ENCODE results near the gene SSH2.

- TF ChIP-seq CTCF (IDR thresholded peaks at IDR 0.05) (no peak), POLR2AphosphoS5 (IDR thresholded peaks at IDR 0.05; ENCODE audit: insufficient read depth in 1 of 2, low read depth in 1 of 2) (no peak), POLR2A (IDR thresholded peaks at IDR 0.05) (no peak)
Measured at GRCh38 chr17:29711588-29712385, 218.2 kb downstream of the SSH2 start.
